Hematopoietic multipotent progenitor cell treated with erythropoietin and hydrocortisone succinate and interleukin-3 and kit ligand, for 15 days (in vitro differentiated cells): Measurements from ENCODE around the gene TSR3.

Source experiments
- DNase-seq: peaks from one replicate; pipeline ENCODE4 v3.0.0-alpha.2; 2015; ENCODE audit warnings: low spot score

Gene TSR3

DNA sequence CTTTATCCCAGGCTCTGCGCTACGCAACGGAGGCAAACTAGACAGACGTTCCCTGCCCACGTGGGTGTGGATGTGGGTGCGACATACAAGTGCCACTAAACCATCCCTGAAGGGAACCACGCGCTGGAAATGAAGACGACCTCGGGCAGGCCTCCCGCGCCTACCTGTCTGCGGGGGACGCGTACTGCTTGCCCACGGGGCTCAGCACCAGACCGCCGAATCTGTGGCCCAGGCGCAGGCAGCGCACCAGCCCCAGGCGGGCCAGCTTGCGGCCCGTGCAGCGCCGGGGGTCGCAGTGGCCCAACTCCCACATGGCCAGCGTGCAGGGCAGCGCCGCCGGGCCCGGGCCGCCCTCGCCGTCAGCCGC lies 480 bp downstream of the TSR3 start:
- DNase-seq, result no peak

DNA sequence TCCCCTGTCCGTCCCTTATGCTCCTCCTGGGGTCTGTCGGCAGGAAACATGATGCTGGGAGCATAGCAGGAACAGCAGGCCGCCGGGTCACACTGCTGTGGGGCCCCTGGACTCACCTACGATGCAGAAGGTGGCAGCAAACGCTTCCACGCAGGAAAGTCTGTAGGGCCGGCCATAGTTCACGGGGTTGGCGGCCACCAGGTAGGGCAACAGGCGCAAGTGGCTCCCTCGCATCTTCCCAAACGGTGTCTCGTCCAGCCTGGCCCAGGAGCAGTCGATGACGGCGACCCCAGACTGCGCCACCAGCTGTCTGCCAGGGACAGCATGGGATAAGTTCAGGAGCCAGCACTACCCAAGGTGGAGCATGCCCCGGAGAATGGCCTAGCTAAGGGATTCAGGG lies 987 bp downstream of the TSR3 start:
- no peak for DNase-seq

DNA sequence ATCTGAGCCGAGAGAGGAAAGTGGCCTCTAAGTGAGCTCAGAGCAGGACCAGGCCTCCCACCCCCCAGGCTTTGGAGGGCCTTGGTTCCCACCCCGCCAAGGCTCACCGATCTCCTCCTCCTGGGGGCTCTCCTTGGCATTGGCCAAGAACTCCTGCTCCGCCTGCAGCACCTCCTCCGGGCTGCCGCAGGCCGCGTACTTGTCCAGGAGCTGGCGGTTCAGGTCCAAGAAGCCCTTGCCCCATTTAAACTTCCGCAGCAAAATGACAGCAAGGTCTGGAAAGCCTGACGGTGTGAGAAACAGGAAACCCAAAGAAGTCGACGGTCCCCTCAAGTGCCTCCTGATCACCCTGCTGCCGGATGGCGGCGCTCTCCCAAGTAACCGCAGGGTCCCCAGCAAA lies 1.7 kb downstream of the TSR3 start:
- DNase-seq, result no peak

DNA sequence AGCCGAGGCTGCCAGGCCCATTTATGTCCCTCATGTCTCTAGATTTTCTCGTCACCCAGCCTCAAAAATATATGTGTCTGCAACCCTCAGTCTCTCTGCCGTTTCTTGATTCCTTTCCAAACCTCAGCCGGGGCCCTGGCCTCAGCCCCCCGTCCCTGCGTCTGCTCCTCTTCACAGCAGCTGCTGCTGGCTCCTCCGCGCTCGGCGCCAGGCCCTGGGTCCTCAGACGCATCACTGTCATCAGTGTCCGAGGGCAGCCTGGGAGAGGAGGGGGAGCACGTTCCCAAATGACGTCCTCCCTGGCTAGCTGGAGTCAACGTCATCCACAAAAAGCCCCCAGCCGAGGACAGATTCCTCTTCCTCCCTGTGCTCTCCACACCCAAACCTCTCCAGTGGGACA lies 2.3 kb downstream of the TSR3 start:
- DNase-seq, result no peak

- no peak for DNase-seq
Observed at GRCh38 chr16:1348926-1349325, 2.8 kb downstream of the TSR3 start.

GRCh38 chr16:1348441-1348840 lies 3.2 kb downstream of the TSR3 start:
- no peak for DNase-seq

- DNase-seq, result no peak
Observed at GRCh38 chr16:1347962-1348361, 3.7 kb downstream of the TSR3 start.

DNA sequence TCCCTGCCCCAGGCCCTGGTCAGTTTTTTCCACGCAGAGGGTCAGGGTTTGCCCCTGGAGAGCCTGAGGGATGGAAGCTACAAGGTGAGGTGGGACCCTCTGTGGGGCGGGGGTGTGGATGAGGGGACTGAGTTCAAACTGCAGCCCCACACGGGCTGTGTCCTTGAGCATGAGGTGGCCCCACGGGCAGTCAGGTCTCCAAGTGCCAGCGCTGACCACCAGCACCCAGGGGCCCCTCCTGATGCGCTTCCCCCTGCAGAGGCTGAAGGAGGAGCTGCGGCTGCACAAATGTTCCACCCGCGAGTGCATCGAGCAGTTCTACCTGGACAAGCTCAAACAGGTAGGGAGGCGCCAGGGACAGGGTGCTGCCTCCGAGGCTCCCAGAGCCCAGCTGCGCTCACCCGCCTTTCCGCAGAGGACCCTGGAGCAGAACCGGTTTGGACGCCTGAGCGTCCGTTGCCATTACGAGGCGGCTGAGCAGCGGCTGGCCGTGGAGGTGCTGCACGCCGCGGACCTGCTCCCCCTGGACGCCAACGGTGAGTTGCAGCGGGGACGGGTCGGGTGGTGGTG lies 4.3 kb downstream of the TSR3 start:
- no peak for DNase-seq

DNA sequence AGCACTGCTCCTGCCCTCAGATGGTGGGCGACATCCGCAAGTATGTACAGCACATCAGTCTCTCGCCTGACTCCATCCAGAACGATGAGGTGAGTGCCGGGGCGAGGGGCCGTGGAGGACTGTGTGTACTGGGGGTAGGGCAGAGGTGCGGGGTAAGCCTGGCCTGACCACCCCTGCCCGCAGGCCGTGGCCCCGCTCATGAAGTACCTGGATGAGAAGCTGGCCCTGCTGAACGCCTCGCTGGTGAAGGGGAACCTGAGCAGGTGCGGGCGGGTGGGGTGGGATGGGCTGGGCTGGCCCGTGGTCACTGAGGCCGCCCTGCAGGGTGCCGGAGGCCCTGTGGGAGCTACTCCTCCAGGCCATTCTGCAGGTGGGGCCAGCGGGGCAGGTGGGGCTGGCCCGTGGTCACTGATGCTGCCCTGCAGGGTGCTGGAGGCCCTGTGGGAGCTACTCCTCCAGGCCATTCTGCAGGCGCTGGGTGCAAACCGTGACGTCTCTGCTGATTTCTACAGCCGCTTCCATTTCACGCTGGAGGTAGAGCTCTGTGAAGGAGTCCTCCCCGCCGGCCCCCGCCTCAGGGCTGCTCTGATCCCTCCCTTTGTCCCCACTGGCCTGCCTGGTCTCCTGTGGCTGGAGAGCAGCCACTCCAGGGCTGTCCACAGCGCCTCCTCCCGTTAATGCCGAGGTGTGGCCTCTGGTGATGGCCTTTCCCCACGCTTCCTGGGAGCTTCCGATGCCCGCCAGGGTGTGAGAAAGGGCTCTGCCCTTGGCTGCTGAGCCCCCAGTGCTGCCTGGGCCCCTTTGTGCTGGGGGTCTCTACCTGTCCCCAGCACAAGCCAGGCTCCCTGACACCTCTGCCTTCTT lies 5.0 kb downstream of the TSR3 start:
- no peak for DNase-seq

- no peak for DNase-seq
Observed at GRCh38 chr16:1345651-1346421, 5.8 kb downstream of the TSR3 start.

DNA sequence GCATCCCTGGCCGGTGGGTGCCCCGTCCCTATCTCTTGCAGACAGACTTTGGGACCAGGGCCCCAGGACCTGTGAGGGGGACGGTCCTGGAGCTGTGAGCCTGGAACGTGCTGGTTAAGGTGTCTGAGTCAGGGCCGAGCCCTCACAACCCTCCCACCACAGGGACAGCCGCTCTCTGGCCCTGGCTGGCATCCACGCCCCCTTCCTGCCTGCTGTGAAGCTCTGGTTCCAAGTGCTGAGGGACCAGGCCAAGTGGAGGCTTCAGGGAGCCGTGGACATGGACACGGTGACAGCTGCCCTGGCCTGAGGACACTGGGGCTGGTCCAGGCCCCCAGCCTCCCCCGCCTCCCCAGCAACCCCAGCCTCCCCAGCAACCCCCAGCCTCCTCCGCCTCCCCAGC lies 6.6 kb downstream of the TSR3 start:
- no peak for DNase-seq

- DNase-seq, result no peak
Observed at GRCh38 chr16:1344499-1344898, 7.2 kb downstream of the TSR3 start.

DNA sequence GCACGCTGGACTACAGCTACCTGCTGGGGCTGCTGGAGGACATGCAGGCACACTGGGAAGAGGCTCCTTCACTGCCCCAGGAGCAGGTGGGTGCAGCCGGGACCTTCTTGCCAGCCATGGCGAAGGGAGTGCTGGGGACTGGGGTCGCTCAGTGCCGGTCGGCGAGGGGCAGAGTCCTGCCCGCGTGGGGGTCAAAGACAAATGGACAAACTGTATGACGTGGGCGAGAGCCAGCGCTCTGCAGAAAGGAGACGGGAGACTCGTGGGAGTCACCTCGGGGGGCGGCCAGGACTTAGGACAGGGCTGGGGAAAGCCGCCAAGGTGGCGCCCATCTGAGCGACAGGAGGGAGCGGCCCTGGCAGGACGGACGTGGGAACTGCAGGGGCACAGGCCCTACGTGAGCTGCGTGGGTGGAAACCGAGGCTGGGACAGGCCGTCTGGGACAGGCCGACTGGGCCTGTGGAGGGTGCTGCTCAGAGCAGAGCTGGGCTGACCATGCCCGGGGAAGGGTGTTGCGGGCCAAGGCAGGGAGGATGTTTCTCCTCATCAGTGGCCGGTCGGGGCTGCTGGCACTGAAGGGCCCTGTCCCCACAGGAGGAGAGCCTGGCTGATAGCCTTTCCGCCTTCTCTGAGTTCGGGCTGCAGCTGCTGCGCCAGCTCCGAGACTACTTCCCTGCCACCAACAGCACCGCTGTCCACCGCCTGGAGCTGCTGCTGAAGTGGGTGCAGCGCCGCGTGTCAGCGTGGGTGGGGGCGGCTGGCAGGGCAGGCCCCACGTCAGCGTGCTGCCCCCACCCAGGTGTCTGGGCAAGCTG lies 8.0 kb downstream of the TSR3 start:
- no peak for DNase-seq

- peak; percentile 95 for DNase-seq
Observed at GRCh38 chr16:1342526-1343427, 8.9 kb downstream of the TSR3 start.

DNA sequence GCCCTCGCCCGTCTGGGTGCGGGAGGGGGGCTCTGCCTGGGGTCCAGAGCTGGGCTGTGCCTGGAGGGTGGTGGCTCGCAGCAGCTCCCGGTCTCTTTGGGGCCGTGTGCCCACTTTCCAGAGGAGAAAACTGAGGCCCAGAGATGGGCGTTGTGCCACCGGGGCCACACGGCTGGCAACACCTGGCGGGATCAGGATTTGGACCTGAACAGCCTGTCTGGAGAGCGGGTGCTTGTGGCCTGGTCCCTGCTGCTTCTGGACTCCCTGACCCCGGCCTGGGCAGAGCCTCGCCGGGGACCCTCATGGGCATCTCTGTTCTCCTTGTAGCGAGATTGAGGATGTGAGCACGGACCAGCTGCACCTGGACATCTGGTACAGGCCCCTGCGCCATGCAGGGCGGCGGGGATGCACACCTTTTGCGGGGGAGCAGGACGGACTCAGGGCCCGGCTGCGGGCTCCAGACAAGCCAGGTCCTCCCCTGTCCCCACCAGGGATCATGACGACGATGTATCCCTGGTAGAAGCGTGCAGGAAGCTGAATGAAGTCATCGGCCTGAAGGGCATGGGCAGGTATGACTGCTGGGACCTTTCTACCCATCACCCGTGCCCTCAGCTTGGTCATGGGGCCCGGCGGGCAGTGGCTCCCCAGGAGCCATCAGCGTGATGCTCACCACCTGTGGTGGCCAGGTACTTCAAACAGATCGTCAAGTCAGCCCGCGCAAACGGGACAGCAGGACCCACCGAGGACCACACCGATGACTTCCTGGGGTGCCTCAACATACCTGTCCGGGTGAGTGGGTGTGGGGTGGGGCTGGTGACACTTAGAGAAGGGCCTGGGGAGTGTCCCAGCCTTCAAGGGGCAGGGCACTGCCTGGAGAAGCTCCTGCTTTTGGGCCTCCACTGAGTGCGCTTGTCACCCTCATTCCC lies 9.9 kb downstream of the TSR3 start:
- DNase-seq, result no peak

DNA sequence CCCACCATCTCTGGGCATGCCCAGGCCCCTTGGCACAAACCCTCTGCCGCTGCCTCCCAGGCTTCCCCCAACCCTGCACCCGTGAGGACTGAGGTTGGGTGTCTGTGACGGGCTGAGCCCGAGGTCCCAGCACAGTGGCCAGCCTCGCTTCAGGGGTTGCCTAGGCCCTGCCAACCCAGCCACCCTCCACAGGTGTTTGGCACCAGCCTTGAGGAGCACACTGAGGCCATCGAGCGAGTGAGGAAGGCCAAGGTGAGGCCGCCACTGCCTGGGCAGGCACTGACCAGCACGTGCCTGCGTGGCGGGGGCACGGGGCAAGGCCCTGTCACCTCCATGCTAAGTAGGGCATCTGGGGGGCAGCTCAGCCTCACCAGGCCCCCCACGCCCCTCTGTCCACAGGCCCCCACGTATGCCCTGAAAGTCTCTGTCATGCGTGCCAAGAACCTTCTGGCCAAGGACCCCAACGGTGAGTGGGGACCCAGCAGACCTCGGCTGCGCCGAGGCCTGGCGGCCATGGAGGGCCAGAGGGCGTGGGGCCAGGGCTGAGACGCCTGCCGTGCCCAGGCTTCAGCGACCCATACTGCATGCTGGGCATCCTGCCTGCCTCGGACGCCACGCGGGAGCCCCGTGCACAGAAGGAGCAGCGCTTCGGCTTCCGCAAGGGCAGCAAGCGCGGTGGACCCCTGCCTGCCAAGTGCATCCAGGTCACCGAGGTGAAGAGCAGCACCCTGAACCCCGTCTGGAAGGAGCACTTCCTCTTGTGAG lies 10.8 kb downstream of the TSR3 start:
- no peak for DNase-seq

GRCh38 chr16:1338855-1339675 lies 12.6 kb downstream of the TSR3 start:
- no peak for DNase-seq

GRCh38 chr16:1338119-1338730 lies 13.5 kb downstream of the TSR3 start:
- DNase-seq, result peak; percentile 28
